Activated CD8-positive, alpha-beta memory T cell treated with anti-CD3 and anti-CD28 coated beads, Interleukin-2, amount 50 U/mL, for 24 hours (primary cell): ENCODE measurements around the gene XDH.

Experiments used
- DNase-seq: peaks from one replicate; pipeline ENCODE4 v3.0.0-alpha.2; 2020; ENCODE audit errors: extremely low read depth

The XDH gene

DNA sequence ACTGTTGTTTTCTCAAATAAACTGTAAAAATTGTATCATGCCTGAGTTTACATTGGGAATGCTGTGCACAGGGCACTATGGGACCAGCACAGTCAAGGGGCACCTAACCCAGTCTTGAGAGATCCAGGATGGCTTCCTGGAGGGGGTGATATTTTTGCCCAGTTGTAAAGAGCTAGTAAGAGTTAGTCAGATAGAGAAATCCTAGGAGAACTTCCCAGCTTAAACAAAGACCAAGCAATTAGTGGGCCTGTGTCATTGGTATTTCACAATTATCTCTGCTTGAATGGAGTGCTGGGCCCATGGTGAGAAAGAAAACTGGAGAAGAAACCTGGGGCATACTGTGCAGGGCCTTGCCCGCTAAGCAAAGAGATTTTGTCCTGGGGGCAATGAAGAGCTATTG is 12.2 kb downstream of the XDH start:
- DNase-seq, result no peak

DNA sequence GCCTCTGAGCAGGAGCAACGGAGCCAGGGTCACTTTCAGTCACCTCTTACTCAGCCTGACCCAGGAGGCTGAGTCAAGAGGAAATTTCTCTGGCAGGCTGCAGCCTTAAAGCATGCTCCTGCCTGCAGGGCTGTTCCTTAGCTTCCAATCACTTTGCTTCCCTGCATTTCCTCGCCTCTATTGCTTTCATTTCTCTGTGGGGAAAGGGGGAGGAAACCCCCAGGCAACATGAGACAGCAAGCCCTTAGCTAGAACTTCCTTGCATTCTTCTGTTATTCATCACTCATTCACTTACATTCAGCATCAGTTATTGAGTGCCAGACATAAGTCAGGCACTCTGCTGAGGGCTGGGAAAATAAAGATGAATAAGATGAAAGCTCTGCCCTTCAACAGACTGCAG is 13.0 kb downstream of the XDH start:
- no peak for DNase-seq

DNA sequence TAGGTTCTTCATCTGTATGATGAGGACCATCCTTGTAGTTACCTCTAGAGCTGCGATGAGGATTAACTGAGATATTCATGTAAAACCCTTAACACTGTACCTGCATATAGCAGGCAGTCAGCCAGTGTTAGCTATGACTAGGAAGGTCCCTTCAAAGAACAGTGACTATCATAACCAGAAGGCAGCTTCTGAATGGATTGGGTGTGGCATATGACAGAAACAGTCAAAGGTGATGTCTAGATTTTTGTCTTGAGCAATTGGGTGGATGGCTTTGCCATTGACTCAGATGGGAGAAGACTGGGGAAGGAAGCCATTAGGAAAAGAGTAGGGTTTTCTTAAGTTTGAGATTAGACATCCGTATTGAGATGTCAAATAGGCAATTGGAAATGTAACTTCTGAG is 15.7 kb downstream of the XDH start:
- no peak for DNase-seq

DNA sequence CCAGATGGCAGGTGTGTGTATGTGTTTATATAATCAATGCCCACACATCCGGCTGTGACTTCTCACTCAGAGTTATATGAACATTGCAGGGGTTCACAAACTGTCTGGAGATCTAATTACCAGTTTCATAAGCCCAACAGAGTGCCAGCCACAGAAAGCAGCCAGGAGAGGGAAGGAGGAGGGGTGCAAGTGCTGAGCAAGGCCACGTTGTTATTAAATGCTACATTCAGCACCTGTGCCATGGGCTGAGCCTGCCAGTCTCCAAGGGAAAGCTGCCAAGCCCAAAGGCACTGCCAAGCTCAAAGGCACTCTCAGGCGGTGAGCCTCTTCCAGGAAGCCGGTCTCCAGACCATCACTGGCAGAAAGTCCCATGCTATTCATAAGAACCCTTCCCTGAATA is 17.4 kb downstream of the XDH start:
- DNase-seq, result no peak

DNA sequence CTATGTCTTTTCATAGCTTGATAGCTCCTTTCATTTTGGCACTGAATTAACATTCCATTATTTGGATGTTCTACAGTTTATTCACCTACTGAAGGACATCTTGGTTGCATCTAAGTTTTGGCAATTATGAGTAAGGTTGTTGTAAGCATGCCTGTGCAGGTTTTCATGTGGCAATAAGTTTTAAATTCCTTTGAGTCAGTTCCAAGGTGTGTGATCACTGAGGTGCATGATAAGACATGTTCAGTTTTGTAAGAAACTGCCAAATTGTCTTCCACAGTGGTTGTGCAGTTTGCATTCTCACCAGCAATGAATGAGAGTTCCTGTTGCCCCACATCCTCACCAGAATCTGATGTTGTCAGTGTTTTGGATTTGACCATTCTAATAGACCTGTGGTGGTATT is 24.2 kb downstream of the XDH start:
- DNase-seq, result no peak

DNA sequence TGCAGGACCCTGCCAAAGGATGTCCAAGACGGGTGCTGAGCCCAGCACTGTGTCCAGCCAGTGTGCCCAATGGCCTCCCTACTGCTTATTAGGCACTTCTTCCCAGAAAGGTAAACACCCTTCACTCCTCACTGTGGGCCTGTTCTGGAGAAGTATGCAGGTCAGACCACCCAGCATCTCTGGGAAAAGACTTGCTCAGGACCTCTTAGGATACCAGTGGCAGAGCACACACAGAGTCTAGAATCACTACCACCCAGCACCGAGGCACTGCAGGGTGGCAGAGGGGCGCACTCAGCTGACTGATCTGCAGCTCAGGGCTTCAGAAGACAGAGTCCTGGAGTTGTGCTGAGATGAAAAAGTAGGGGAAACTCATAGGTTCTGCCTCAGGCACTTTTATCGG is 25.8 kb downstream of the XDH start:
- DNase-seq, result no peak

DNA sequence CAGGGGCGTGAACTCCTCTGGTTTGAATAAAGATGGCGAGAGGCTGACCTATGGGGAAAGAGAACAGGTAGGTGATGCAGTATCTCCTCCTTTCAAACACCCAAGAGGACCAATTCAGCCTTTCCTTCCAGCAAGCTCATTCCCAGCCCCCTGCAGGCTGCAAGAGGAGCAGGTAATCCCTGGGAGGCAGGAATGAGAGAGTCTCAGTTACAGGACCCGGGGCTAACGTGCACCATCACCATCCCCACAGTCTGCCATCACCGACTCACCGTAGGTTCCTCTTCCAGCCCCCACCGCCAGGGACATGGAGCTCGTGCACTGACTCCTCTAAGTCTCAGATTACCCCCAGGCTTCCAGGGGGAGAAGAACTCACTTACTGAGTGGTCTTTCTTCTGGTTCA is 26.7 kb downstream of the XDH start:
- no peak for DNase-seq

DNA sequence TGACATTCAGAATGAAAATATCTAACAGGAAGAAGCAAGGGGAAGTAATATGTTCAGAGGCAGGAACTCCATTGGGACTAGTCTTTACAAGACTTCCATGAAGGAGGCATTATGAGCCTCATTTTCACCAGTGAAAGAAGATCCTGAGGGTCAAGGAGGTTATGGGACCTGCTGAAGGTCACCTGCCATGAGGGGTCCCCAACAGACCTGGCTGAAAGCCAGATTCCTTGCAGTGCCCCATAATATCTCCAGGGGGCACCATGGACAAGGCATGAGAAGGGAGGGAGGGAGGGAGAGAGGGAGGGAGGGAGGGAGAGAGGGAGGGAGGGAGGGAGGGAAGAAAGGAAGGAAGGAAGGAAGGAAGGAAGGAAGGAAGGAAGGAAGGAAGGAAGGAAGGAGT is 27.9 kb downstream of the XDH start:
- no peak for DNase-seq

DNA sequence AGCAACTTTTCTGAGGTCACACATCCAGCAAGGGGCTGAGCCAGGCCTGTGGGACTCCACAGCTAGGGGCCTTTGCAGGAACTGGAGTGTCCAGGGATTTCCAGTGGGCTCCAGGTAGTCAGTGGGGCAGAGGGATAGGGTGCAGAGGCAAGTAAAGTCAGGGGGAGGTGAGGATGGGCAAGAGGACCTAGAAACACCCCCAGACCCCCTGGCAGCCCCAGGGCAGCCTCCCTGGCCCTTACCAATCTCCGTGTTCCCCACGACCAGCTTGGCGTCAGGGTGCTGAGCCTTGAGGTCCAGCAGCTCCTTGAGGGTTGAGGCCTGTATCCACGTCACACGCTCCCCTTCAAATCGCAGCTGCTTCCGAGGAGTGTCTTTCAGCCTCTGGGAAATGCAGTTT is 28.4 kb downstream of the XDH start:
- DNase-seq, result no peak

DNA sequence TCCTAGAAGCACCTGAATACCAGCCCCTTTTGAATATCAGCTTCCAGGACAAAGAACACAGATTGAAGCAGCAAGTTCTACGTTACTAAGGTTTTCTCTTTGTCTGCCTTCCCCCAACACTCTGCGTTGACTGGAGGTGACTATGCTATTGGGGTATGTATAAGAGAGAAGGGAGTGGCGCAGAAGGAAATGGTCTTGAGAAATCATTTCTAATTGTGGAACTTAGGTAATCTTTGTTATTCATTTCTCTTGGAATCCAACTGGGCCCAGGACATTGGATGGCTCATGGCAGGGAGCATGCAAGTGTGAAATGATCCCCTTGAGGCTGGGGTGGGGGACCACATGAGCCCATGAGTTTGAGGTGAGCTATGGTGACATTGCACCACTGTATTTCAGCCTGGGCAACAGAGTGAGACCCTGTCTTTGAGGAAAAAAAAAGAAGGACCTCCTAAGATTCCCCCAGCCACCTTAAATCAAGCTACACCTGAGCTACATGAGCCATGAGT is 29.7 kb downstream of the XDH start:
- DNase-seq, result no peak

DNA sequence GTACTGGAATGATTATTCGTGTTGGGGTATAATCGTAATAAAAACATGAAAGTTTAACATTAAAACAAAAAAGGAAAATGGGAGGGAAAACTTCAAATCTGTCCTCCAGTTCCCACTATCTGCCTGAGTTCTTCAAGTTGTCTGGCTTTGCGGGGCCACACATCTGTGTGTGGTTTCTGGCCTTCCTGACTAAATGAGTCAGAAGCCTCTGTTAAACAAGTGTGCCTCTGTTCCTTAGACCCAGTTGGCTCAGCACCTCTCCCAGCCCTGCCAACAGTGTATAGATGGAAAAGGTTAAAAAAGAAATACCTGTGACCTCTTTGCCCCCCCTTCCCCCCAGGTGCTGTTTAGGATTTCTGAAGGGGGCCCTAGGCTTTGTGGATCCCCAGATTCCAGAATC is 30.2 kb downstream of the XDH start:
- DNase-seq, result no peak

DNA sequence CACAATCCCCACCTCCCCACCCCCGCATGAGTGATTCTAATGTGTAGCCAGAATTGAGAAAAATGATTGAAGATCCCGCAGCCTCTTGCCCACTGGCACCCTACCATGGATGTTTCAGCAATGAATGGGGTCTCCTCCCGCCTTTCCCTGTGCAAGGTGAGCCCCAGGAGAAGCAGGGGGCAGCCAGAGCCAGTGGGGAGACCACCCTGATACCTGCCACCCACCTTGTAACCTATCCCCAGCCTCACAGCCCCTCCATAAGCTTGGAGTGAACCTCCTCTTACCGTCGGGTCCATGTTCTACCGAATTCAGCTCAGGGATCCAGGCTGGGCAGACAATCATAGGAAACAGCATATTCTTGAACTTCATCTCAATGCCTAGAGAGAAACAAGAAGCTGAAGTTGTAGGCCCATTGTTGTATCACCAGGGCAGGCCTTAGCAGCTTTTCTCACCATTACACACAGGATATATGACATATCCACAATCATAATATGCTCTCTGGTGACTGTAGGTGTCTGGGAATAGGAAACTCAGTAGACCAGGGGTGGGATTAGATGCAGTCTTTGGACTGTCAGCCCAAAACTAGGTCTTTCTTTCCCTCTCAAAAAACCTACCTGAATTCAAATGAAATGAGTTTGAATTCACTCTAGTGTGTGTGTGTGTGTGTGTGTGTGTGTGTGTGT is 30.9 kb downstream of the XDH start:
- DNase-seq, result no peak

DNA sequence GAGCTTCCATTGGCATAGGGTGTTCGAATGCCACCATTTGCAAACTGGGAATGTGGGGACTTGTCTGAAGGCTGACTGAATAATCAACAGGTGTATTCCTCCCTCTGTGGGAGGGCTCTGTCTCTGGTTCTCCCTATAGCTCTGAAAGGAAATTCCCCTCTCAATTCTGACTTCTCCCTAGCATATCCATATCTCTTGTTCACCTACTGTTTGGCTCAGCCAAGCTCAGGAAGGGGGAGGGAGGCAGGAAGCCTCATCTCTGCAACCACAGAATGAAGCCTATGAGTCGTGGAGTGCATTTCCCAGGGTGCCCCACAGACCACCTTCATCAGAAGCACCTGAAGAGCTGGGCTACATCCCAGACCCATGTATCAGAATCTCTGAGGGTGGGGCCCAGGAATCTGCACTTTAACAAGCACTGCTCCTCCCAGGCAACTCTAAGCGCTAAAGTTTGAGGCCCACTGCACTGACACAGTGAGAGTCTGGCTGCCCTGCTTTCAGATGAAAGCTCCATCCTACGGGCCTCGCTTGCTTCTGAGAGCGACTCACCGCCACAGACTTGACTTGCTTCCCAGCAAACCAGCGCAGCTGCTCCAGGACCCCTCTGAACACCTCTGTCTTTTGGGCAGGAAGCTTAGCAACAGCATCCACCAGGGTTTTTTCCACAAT is 32.0 kb downstream of the XDH start:
- DNase-seq, result no peak

DNA sequence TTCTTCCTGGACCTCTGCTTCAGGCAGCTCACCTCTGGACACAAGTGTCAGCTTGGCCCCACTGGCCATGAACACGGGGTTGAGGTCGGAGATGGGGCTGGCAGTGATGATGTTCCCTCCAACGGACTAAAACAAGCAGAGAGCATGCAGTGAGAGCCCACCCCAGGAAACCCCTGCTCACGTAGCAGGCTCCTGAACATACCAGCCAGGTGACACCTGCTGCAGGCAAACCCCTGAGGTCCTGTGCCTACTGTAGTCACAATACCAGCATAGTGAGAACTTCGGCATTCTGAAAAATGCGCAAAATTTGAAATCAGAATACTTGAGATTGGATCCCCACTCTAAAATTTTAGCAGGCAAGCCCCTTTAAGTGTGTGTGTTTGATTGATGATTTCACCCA is 32.9 kb downstream of the XDH start:
- no peak for DNase-seq

DNA sequence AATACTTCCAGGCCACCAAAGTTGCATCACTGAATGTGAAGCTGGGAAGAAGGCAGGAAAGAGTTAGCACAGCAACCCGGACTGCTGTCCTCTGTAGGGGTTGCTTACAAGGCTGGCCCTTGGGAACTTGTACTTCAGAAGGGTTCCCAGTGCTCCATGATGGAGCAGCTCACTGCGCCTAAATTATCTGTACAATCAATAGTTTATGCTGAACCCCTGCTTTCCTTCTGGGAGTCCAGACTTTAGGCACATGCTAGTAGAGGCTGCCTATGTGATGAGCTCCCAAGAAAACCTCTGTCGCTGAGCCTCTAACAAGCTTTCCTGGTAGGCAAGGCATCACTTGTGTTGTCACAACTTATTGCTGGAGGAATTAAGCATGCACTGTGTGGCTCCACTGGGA is 34.3 kb downstream of the XDH start:
- DNase-seq, result no peak

DNA sequence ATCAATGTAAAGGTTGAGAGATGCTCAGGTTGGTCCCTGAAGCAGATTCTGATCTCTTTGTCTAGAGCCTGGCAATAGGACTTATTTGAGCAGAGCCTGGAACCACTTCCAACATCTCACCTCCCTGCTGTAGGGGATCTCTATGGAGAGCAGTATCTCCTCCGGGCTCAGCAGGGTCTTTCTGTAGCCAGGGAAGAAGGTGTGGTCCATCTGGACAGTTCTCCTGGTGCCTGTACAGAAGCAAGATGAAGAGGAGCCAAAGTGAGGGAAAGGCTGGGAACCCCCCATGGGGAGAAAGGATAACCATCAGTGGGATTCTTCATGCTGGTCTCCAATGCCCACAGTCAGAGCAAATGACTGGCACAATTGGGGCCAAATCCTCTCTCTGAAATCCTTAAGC is 34.8 kb downstream of the XDH start:
- DNase-seq, result no peak

DNA sequence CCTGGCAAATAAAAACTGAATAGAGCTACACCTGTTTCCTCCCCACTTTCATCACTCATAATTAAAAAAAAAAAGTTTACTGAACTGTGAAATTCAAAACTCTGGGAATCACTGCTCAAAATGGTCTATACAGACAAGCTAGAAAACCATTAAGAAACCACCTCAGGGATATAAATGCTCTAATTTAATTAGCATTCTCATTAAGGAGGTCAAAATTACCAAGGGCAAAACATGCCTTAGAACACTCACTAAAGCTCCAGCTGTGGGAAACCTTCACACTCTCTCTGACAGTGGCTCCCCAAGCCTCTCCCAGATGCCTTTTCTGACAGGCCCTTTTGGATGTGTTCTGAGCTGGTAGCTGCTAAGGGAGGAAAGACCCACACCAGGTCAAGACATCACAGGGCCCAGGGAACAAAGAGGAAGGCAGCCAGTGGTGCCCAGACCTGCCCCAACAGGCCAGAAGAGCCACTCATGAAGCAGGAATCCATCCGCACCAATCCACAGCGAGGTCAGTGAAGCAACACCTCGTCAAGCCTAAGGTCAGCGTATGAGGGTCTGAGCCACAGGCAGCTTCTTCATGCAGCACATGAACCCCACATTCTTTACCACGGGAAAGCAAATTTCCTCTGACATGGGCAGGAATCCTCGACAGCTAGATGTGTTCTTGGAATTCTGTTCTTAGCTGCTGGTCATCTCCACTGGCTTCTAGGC is 35.6 kb downstream of the XDH start:
- no peak for DNase-seq

DNA sequence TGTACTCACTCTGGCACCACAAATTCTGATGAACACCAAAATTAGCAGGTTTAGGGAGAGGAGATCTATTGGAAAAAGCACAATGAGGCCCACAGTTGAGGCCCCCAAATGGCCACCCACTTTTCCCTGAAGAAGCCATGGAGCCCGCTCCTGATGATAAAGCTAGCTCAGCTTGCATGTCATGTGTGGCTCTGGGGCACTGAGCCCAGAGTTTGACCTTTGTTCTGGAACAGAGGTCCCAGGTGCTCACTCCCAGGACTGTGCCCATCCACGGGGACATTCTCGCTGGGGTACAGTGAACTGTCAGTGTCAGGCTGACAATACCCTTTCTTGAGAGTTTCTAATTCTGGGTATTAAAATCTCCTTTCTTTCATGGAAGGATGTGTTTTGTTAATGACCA is 36.2 kb downstream of the XDH start:
- no peak for DNase-seq

DNA sequence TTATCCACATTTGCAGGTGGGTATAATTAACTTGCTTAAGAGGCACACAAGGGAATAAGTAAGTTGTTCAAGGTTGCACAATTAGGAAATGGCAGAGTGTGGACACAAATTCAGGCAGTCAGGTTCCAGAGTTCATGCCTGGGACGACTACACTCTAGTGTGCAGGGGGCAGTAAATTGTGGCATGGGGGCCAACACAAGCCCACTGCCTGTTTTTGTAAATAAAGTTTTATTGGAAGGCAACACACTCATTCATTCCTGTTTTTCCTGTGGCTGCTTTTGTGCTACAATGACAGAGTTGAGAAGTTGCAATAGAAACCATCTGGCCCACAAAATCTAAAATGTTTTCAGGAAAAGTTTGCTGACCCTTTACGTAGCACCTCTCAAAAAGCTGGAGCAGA is 41.4 kb downstream of the XDH start:
- no peak for DNase-seq

DNA sequence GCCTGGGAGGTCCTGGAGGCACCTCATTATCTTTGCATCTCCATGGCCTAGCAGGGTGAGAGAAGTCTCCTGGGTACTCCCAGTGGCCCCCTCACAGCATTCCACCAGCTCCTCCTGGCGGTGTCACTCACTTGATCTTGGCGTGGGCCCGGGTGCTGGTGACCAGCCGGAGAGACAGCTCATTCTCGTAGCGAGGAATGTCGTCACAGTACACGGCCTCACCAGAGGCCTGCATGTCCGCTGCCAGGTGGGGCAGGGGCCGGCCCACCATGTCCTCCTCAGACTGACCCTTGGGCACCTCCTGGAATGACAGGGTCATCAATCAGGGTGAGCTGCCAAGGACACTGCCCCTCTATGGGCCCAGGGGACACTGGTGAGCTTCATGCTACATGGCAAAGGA is 42.4 kb downstream of the XDH start:
- no peak for DNase-seq

DNA sequence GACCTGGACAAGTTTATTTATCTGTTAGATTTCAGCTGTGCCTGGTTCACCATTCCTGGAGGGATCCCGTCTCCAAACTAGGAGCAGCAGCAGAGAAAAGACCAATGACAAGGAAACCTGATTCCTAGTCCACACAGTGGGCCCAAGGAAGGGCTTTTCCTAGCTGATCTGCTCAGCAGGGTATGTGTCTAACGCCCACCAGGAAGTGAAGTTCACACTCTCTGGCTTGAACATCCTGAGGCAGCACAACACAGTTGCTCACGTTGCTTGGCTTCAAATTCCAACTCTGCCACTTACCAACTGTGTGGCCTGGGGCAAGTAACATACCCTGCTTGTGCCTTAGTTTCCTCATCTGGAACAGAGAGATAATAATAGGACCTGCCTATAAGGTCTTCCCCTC is 42.9 kb downstream of the XDH start:
- DNase-seq, result no peak

DNA sequence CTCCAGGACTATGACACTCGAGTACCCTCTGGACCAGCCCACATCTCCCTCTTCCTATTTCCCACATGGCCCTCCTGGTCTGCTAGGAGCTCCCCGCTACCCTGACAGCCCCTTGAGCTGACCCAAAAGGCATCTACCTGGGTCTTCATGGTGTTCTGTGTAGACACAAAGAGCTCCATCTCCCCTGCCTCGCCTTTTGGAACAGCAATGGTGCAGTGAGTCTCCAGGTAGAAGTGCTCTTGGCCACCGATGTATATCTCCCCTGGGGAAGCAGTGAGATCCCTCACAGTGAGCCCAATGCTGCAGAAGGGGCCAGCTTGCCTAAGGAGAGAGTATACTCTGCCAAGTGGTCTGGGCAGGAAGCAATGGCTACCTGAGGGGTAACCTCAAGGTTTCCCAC is 47.8 kb downstream of the XDH start:
- DNase-seq, result no peak

DNA sequence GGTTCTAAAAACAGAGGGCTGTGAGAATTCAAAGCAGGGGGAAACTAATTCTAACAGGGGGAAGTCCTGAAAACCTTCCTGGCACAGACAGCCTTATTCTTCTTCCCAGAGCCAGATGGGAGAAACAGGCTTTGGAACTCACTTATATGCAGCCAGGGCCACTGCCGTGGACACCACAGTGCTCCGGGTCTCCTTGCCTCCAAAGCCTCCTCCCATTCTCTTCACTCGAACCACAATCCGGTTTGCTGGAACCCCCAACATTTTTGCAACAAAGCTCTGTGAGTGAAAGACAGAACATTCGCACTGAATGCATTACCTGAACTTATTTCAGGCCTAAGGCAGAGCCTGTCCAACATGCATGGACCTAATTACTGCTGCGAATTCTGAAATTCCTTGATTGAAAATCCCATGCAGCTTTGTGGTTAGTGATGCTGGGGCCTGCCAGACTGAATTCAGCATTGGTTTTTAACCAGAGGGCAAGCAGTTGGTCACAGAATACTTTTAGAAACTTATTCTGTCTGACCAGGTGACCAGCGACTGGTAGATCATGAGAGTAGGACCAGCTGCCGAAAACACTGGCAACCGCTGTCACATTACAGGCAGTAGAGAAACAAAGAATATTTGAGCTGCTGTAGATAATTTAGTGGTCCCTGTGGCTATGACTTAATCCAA is 48.6 kb downstream of the XDH start:
- no peak for DNase-seq
